Measurements from ENCODE around the gene RELCH.

The RELCH gene

GRCh38 chr18:62264984-62265383 is 77.9 kb downstream of the RELCH start:
- FAIRE-seq: no peak

- no peak for FAIRE-seq
Observed at GRCh38 chr18:62277045-62277444, 90.0 kb downstream of the RELCH start.

- no peak for FAIRE-seq
Observed at GRCh38 chr18:62279561-62279960, 92.5 kb downstream of the RELCH start.

DNA sequence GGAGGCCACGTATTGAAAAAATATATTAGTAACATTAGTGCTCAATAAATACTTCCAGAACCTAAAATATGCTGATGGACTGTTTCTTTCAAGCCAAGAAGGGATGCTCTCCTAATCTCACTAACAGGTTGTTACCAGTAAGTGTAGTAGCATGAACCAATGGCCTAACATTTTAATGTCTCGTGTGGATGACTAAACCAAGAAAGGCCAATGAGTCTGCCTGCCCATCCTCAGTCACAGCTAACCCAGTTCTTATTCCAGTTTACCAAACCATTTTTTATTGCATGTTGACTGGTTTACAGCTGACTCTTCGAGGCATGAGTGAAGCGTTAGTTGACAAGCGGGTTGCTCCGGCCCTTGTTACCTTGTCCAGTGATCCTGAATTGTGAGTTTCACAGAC is 93.0 kb downstream of the RELCH start:
- no peak for FAIRE-seq

DNA sequence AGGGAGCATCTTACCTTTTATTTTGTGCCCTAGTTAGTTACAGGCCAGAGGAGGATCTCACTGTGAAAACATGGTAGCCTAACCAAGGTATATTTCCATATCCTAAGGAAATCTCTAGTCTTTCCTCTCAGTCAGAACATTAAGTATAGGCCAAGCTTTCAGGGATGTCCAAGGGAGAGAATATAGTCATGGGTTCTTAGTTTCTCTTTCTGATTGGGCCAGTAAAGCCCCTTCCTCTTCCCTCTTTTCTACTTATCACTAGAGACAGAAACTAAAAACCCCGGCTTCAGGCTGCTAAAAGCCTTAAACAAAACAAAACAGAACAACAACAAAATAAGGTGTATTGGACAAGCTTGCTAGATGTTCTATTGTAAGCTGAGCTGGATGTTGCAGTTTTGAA is 93.7 kb downstream of the RELCH start:
- no peak for FAIRE-seq

DNA sequence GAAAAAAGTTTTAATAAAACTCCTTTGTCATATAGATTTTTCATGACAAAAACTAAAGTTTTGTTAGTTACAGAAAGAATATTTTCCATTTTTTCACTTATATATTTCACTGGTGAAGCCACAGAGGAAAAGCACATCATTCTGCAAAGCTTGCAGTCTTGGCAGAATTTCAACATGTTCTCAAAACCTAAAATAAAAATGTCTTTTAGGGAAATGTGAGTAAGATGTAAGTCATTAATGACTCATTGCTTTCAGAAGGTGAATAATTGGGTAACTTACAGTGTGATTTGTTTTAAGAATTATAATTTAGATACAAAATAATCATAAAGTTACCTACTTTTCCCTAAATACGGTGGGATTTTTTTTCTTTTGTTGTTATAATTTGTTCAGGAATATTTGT is 94.6 kb downstream of the RELCH start:
- FAIRE-seq: peak; percentile 68

DNA sequence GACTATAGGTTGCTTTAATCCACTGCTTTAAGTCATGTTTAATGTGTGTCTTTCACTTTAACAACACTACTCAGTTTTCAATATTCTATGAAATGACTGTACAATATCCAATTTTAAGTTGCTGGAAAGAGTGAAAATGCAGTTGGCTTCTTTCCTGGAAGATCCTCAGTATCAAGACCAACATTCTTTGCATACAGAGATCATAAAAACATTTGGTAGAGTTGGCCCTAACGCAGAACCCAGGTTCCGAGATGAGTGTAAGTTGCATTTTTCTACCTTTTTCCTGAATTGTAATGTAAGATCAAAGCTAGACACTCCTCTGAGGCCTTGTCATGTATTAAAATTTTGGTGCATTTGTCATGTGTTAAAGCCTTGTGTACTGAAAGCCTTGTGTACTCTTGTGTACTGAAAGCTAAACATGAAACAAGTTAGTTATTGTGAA is 95.2 kb downstream of the RELCH start:
- FAIRE-seq: no peak

DNA sequence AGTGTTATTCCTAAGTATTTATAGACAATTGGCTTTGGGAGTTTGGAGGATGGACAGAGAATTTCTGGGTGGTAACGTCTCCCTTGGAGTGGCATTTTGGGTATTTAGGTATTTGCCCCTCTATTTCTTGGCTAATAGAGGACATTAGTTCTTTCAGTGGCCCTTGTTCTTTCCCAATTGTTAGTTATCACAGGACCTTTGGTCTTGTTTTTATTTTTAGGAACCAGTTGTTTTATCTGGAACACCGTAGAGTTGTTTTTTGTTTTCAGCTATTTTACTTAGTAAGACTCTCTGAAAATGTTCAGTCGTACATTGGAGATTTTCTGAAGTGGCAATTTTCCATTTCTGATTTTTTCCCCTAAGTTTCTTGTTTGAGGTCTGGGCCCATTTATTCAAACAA is 97.6 kb downstream of the RELCH start:
- no peak for FAIRE-seq

GRCh38 chr18:62285281-62285680 is 98.2 kb downstream of the RELCH start:
- no peak for FAIRE-seq

- peak; percentile 41 for FAIRE-seq
Observed at GRCh38 chr18:62287781-62288664, 101.0 kb downstream of the RELCH start.

GRCh38 chr18:62288665-62289008 is 101.6 kb downstream of the RELCH start:
- FAIRE-seq: no peak

DNA sequence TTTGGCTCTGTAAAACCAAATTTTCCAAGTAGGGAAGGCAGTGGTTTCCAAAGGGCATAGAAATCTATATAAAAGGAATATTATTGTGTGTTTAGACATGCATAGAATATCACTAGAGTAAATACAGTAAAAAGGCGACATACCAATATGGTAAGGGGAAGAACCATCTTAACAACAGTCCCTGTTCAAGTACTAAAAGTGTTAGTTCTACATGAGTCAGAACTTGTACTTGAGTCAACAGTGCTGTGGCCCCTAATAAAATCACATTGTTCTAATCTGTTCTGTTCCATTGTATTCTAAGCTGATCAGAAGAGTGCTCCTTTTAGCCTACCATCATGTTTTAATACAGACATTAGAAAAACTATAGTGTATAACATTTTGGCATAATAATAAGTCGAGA is 102.0 kb downstream of the RELCH start:
- FAIRE-seq: no peak

DNA sequence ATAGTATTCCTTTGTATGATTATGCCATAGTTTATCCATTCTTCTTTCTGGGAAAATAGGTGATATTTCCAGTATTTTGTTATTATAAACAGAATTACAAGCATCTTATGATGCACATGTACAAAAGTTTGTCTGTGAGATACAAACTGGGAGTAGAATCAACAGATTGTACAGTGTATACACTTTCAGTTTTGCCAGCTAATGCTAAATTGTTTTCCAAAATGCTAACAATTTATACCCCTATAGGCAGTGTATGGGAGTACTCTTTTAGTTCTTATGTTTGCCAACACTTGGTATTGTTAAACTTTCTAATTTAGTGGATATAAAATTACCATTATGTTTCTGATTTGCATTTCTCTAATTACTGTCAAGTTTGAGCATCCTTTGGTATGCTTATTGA is 107.0 kb downstream of the RELCH start:
- no peak for FAIRE-seq

DNA sequence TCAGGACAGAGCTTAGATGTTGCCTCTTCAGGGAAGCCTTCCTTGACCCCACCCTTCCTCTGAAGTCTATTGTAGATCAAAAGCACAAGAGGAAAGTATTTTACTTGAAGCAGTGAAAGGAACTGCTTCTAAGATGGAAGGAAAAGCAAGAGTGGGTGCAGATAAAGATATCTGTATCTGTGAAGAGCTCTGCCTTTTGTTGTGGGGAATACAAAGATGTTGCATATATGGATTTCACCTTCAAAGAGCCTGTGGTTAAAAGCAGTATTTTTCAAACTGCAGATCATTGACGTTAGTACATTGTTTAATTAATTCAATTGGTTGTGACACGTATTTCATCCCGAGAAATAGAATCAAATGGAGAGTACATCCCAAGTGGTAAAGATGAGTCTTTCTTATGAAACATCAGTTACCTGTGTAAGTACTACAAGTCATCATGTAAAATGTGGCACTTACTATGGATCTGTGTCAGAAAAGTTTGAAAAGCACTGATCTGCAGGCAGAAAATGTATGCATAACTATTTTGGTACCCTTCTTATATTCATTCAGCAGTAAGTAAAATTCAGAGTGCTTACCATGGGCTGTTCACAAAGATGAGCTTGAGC is 113.4 kb downstream of the RELCH start:
- no peak for FAIRE-seq

DNA sequence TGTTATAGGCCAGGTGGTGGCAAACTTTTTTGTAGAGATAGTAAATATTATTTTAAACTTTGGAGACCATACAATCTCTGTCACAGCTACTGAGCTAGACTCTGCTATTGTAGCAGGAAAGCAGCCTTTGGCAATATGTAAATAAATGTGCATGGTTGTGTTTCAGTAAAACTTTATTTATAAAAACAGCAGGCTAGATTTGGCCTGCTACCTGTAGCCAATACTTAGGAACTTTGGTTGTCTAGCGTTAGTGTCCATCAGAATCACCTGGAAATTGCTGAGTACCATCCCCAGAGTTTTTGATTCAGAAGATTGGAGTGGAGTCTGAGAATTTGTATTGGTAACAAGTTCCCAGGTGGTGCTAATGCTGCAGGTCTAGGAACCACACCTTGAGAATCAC is 114.3 kb downstream of the RELCH start:
- no peak for FAIRE-seq

DNA sequence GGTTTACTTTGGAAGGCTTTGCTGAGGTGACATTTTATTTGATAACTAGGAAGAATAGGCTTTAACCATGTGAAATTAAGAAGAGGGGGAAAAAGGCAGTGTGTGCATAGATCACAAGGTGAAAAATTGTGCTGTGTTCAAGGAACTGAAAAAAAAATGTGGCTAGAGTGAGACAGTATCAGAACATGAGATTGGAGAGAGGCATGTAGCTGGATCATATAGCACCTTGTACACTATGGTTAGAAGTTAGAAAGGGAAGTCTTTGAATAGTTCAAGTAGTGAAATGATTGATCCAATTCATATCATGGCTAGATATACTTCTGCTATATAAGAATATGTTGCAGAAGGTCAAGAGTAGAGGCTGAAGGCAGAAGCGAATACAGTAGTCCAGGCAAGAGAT is 125.8 kb downstream of the RELCH start:
- FAIRE-seq: no peak

DNA sequence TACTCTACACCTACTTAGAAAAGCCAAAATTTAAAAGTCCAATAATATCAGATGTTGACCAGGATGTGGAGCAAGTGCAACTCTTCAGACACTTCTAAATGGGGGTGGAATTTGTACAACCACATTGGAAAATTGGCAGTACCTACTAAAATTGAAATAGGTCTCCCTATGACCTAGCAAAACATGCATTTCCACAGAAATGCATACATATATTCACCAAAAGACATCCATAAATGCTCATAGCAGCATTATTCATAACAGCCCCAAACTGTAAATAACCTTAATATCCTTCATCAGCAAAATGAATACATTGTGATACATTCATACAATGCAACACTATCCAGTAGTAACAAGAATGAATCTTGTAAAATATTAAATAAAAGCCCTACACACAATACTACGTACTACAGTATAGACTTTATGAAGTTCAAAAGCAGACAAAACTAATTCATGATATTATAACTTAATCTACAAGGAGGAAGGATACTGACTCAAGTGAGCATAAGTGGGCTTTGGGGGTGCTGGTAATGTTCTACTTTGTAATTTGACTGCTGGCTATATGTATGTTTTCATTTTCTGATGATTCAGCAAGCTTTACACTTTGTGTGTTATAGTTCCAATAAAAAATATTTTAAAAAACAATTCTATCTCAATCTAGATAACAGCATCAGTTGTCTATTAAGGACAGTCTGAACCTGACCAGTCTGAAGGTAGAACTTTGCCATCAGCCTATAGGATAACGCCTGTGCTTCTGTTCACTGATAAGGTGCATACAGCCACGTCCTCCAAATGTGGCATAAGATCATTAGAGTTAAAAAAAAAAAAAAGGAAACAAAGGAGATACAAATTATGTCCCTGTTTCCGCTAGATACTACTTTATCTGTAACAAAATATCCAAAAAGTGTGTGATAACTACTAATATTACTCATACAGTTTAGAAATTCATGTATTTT is 131.4 kb downstream of the RELCH start:
- FAIRE-seq: no peak

GRCh38 chr18:62321201-62321600 is 134.1 kb downstream of the RELCH start:
- no peak for FAIRE-seq

- no peak for FAIRE-seq
Observed at GRCh38 chr18:62323483-62324180, 136.6 kb downstream of the RELCH start.

- no peak for FAIRE-seq
Observed at GRCh38 chr18:62324181-62324828, 137.2 kb downstream of the RELCH start.

DNA sequence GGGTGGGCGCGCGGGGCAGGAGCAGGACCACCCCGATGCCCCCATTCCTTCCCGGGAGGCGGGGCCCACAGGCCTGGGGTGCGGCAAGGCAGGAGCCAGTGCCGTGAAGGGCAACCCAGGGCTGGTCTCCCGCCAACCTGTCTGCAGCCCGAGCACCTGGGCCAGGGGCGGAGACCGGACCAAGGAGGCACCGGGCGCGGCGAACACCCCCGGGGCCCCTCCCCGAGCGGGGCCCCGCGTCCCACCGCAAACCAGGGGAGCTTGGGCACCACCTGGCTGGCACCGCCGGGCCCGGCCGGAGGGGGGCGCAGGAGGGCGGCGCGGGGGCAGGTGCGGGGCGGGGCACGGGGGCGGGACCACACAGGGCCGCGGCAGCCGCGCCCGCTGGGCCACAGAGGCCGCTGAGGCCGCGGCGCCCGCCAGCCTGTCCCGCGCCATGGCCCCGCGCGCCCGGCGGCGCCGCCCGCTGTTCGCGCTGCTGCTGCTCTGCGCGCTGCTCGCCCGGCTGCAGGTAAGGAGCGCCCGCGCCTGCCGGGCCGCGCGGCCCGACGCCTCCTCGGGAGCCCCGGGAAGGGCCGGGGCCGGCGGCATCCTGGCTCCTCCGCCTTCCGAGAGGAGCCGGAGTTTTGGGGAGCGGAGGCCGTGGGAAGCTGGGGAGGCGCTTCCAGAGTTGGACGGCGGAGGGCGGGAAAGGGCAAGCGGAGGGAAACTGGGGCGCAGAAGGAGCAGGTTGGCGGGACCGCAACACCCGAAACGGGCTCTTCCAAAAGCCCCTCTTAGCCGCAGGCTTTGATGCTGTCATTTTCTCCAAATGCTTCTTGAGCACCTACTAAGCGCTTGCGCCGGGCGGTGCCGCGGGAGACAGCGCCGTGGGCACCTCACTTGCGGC is 138.1 kb downstream of the RELCH start, which contains the start of gene TNFRSF11A:
TSS of gene TNFRSF11A (plus strand) at position 394 of the 889 bp plus-strand sequence. CDS start at position 437, 43 bp downstream.
- no peak for FAIRE-seq

Measured in islet of Langerhans (tissue), 1 donor.